OCI-LY1 (cell line): ENCODE results near the gene AFM.

Source experiments
- H2AFZ ChIP-seq: fragments of 200-600 bp; sonication (generic), shearing (Covaris generic); 2 replicates; pipeline ENCODE4 v1.6.0; 2014; ENCODE audit warnings: antibody characterized with exemption, mild to moderate bottlenecking, low read length
- H3F3A ChIP-seq: fragments of 200-600 bp; sonication (generic), shearing (Covaris generic); 2 replicates; pipeline ENCODE4 v1.6.0; 2014; ENCODE audit warnings: mild to moderate bottlenecking, antibody characterized with exemption, low read length, moderate library complexity; ENCODE audit not compliant: insufficient read depth
- H3K27ac ChIP-seq: fragments of 200-600 bp; sonication (generic); 2 replicates; pipeline ENCODE4 v1.5.1; 2014; ENCODE audit warnings: low read length, mixed run types, mild to moderate bottlenecking, low read depth; ENCODE audit not compliant: poor library complexity, severe bottlenecking
- H3K27me3 ChIP-seq: fragments of 200-600 bp; sonication (generic); 2 replicates; pipeline ENCODE4 v1.6.0; 2014; ENCODE audit warnings: antibody characterized with exemption, mild to moderate bottlenecking, low read length, moderate library complexity; ENCODE audit not compliant: insufficient read depth
- H3K36me3 ChIP-seq: fragments of 200-600 bp; sonication (generic); 2 replicates; pipeline ENCODE4 v1.6.1; 2014; ENCODE audit warnings: mild to moderate bottlenecking, antibody characterized with exemption, low read length, moderate library complexity, mixed read lengths; ENCODE audit not compliant: insufficient read depth
- H3K4me1 ChIP-seq: fragments of 200-600 bp; sonication (generic); 2 replicates; pipeline ENCODE4 v1.5.1; 2014; ENCODE audit warnings: mild to moderate bottlenecking, low read length, moderate library complexity; ENCODE audit not compliant: insufficient read depth, severe bottlenecking
- H3K4me2 ChIP-seq: fragments of 200-600 bp; sonication (generic), shearing (Covaris generic); 2 replicates; pipeline ENCODE4 v1.6.1; 2014; ENCODE audit warnings: low read length
- H3K4me3 ChIP-seq: fragments of 200-600 bp; sonication (generic); 2 replicates; pipeline ENCODE4 v1.5.1; 2014; ENCODE audit warnings: low read length, low read depth, mild to moderate bottlenecking, mixed read lengths; ENCODE audit not compliant: poor library complexity, severe bottlenecking
- H3K79me2 ChIP-seq: fragments of 200-600 bp; shearing (Covaris generic); 2 replicates; pipeline ENCODE4 v1.6.1; 2016; ENCODE audit warnings: mixed run types, low read length, mixed read lengths; ENCODE audit not compliant: insufficient read depth
- H3K9ac ChIP-seq: fragments of 200-600 bp; sonication (generic), shearing (Covaris generic); 2 replicates; pipeline ENCODE4 v1.6.1; 2014; ENCODE audit warnings: mild to moderate bottlenecking, low read length, mixed read lengths
- H3K9me2 ChIP-seq: fragments of 200-600 bp; sonication (generic), shearing (Covaris generic); 2 replicates; pipeline ENCODE4 v1.6.1; 2014; ENCODE audit warnings: low read depth, mild to moderate bottlenecking, low read length, mixed read lengths
- H3K9me3 ChIP-seq: fragments of 200-600 bp; shearing (Covaris generic); 2 replicates; pipeline ENCODE4 v1.6.1; 2014; ENCODE audit warnings: low read length, mixed read lengths
- H4K20me1 ChIP-seq: fragments of 200-600 bp; sonication (generic), shearing (Covaris generic); 2 replicates; pipeline ENCODE4 v1.6.0; 2016; ENCODE audit warnings: mild to moderate bottlenecking, low read length; ENCODE audit not compliant: insufficient read depth
- CTCF ChIP-seq: fragments of 200-600 bp; sonication (generic), shearing (Covaris generic); IDR thresholded peaks from 2 replicates; pipeline ENCODE4 v1.5.1; 2017; ENCODE audit warnings: mild to moderate bottlenecking, antibody characterized with exemption, low read length, moderate library complexity, mixed read lengths
- EZH2 ChIP-seq: fragments of 200-600 bp; sonication (generic), shearing (Covaris generic); IDR thresholded peaks from 2 replicates; pipeline ENCODE4 v1.8.0; 2017; ENCODE audit warnings: borderline replicate concordance, mixed run types, mild to moderate bottlenecking, antibody characterized with exemption, low read length, moderate library complexity, mixed read lengths

The AFM gene

GRCh38 chr4:73433140-73433539, 48.4 kb upstream of the AFM start:
- no peak overlapping the region for H3K4me3 ChIP-seq
- no peak overlapping the region for H3K4me2 ChIP-seq
- no peaks in the 10 kb centered on the region for H3K9me2 ChIP-seq
- H3K27ac ChIP-seq, result no peak overlapping the region
- TF ChIP-seq CTCF (no peak), EZH2 (no peak)
- H3K9me3 ChIP-seq, result no peaks in the 10 kb centered on the region
- no peaks in the 10 kb centered on the region for H3K79me2 ChIP-seq
- H4K20me1 ChIP-seq, result no peaks in the 10 kb centered on the region
- H3K4me1 ChIP-seq, result no peaks in the 10 kb centered on the region
- H3F3A ChIP-seq, result no peaks in the 10 kb centered on the region
- H3K27me3 ChIP-seq, result no peaks in the 10 kb centered on the region
- H3K9ac ChIP-seq, result no peak overlapping the region
- no peaks in the 10 kb centered on the region for H3K36me3 ChIP-seq
- H2AFZ ChIP-seq, result no peak overlapping the region

GRCh38 chr4:73434311-73434710, 47.2 kb upstream of the AFM start:
- H3K27me3 ChIP-seq, result no peaks in the 10 kb centered on the region
- TF ChIP-seq EZH2, result no peak
- TF ChIP-seq CTCF, result peak; percentile 69
- H3K27ac ChIP-seq, result no peak overlapping the region
- H3K9me2 ChIP-seq, result no peaks in the 10 kb centered on the region
- no peaks in the 10 kb centered on the region for H4K20me1 ChIP-seq
- no peaks in the 10 kb centered on the region for H3K9me3 ChIP-seq
- no peak overlapping the region for H3K4me3 ChIP-seq
- no peaks in the 10 kb centered on the region for H3F3A ChIP-seq
- no peaks in the 10 kb centered on the region for H3K79me2 ChIP-seq
- no peak overlapping the region for H3K4me2 ChIP-seq
- H3K9ac ChIP-seq, result no peak overlapping the region
- no peaks in the 10 kb centered on the region for H3K36me3 ChIP-seq
- no peak overlapping the region for H2AFZ ChIP-seq
- no peaks in the 10 kb centered on the region for H3K4me1 ChIP-seq

- Histone ChIP-seq H3K27me3 (no peaks in the 10 kb centered on the region), H3F3A (no peaks in the 10 kb centered on the region), H2AFZ (no peak within 1 kb of the TSS), H3K27ac (no peak within 1 kb of the TSS), H3K9me3 (no peaks in the 10 kb centered on the region), H3K9ac (no peak within 1 kb of the TSS), H3K4me2 (no peak within 1 kb of the TSS), H3K79me2 (no peaks in the 10 kb centered on the region), H3K9me2 (no peaks in the 10 kb centered on the region), H3K4me1 (no peaks in the 10 kb centered on the region), H4K20me1 (no peaks in the 10 kb centered on the region), H3K36me3 (no peaks in the 10 kb centered on the region), H3K4me3 (no peak within 1 kb of the TSS)
- TF ChIP-seq EZH2, result no peak
- TF ChIP-seq CTCF, result no peak
Measured at GRCh38 chr4:73435984-73436383, 45.6 kb upstream of the AFM start, which contains the start of gene AFP. TSS of gene AFP (plus strand) at chr4:73436221. CDS start at chr4:73436263, 42 bp downstream.
